ENCODE measurements around the gene GPBAR1.

Gene GPBAR1

GRCh38 chr2:218244665-218245064 is 16.1 kb upstream of the GPBAR1 start:
- no peak for DNase-seq

- no peak for DNase-seq
Measured at GRCh38 chr2:218245214-218245613, 15.6 kb upstream of the GPBAR1 start.

GRCh38 chr2:218249691-218250090 is 11.1 kb upstream of the GPBAR1 start:
- no peak for DNase-seq

GRCh38 chr2:218252509-218253231 is 8.1 kb upstream of the GPBAR1 start:
- peak in 1 of 14 donors; percentile 35 for DNase-seq

GRCh38 chr2:218253232-218253625 is 7.6 kb upstream of the GPBAR1 start:
- DNase-seq, result no peak

- no peak for DNase-seq
Measured at GRCh38 chr2:218255446-218255845, 5.4 kb upstream of the GPBAR1 start.

GRCh38 chr2:218256612-218257350 is 4.0 kb upstream of the GPBAR1 start:
- DNase-seq, result no peak

GRCh38 chr2:218257390-218257981 is 3.3 kb upstream of the GPBAR1 start:
- DNase-seq, result peak in 5 of 14 donors; percentile 2 to 30 (median 25)

- DNase-seq, result peak in 1 of 14 donors; percentile 33
Measured at GRCh38 chr2:218259099-218259961, 1.5 kb upstream of the GPBAR1 start.

GRCh38 chr2:218260166-218260565 is 649 bp upstream of the GPBAR1 start:
- DNase-seq, result no peak

- DNase-seq, result no peak
Measured at GRCh38 chr2:218261423-218262236, 815 bp downstream of the GPBAR1 start.

GRCh38 chr2:218262237-218262600 is 1.4 kb downstream of the GPBAR1 start:
- no peak for DNase-seq

- DNase-seq, result no peak
Measured at GRCh38 chr2:218262631-218263586, 2.1 kb downstream of the GPBAR1 start.

- no peak for DNase-seq
Measured at GRCh38 chr2:218263817-218264641, 3.2 kb downstream of the GPBAR1 start.

GRCh38 chr2:218264773-218265561 is 4.2 kb downstream of the GPBAR1 start:
- no peak for DNase-seq

- no peak for DNase-seq
Measured at GRCh38 chr2:218265626-218266025, 4.8 kb downstream of the GPBAR1 start.

GRCh38 chr2:218266316-218266979 is 5.6 kb downstream of the GPBAR1 start:
- no peak for DNase-seq

- no peak for DNase-seq
Measured at GRCh38 chr2:218267259-218267658, 6.4 kb downstream of the GPBAR1 start.

Measured in C1 segment of cervical spinal cord (tissue), 14 donors.